Activated T-helper 17 cell treated with anti-CD3 and anti-CD28 coated beads, Interleukin-2, amount 50 U/mL, for 72 hours (primary cell): ENCODE data around the gene CDK16. TPM values are rescaled to one million over a fixed set of nuclear protein-coding genes. Genes with fewer than 3 reads are reported as not detected.
A peak's percentile ranks its signal among the peaks of the same experiment; 100 is the strongest.

Source experiments
- ATAC-seq: fragments of 150-1000 bp; cut with Tn5 transposase; replicated peaks from 2 replicates; pipeline ENCODE4 v1.10.0; 2021; ENCODE audit warnings: mild to moderate bottlenecking, moderate library complexity
- H3K27ac Mint-ChIP-seq: one replicate; pipeline ENCODE4 v1.8.0; 2022; ENCODE audit warnings: mixed read lengths
- H3K27me3 Mint-ChIP-seq: one replicate; pipeline ENCODE4 v1.8.0; 2022; ENCODE audit warnings: mixed read lengths
- H3K36me3 Mint-ChIP-seq: one replicate; pipeline ENCODE4 v1.8.0; 2022; ENCODE audit warnings: low read depth, mild to moderate bottlenecking, mixed read lengths
- H3K4me1 Mint-ChIP-seq: one replicate; pipeline ENCODE4 v1.8.0; 2022; ENCODE audit warnings: mixed read lengths
- H3K4me3 Mint-ChIP-seq: one replicate; pipeline ENCODE4 v1.8.0; 2022; ENCODE audit warnings: mild to moderate bottlenecking, mixed read lengths
- H3K9me3 Mint-ChIP-seq: one replicate; pipeline ENCODE4 v1.8.0; 2022; ENCODE audit warnings: mixed read lengths
- total RNA-seq, 2 donors: library from RNA; stranded (reverse); gene quantifications; one replicate each; pipeline ENCODE4 v1.2.3, GENCODE V29; 2022

CDK16 gene
- total RNA-seq, 2 donors from 2014 or later = 58.3 to 71.5 TPM

DNA sequence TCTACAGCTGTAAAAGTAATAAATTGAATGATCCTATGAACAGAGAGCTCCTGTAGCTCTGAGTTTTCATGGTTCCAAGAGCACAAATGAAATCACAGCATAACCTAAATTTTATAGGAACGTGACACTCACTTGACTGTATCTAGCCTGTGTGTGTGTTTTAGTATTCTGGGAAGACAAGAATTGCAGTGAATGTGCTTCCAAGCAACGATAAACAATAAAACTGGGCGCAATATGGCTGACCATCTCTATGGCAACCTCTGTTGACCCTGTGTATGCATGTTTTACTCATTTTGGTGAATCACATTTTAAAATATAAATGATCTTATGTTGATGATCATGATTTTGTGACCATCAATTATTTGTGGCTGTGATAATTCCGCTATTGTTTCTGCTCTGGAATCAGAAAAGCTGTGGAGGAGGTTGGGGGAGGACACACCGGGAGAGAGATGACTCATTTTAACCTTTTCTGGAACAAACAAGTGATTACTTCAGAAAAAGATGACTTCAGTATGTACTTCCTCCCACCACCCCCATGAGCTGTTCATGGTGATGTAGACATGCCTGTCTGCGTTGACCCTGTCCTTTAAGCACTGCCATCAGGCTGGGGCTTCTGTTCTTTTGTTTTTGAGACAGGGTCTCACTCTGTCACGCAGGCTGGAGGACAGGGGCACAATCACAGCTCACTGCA lies 46.1 kb downstream of the CDK16 start:
- Mint-ChIP-seq H3K4me3 (peak overlapping the region; percentile 52), H3K9me3 (no peaks in the 10 kb centered on the region), H3K27ac (peak overlapping the region; percentile 89), H3K27me3 (no peaks in the 10 kb centered on the region), H3K4me1 (peaks cover 8% of the 10 kb centered on the region), H3K36me3 (no peaks in the 10 kb centered on the region)
- peak; percentile 91 for ATAC-seq

DNA sequence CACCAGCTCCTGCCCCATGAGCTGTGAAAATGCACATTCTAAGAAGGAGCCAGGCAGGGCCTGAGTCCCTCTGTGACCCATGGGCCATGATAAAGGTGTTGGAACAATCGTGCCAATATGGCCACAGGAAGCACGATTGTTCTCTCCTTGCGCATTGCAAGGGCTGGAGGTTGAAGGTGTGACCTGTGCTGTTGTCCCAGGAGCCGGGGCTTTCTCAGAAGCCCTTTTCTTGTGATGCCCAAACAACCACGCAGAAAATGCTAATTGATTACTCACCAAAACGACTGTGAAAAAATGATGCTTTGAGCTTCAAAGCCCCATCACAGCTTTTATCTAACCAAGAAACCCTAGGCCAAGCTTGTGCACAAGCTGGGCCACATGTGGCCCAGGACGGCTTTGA lies 48.2 kb downstream of the CDK16 start:
- peak; percentile 70 for ATAC-seq
- no peak overlapping the region for H3K4me3 Mint-ChIP-seq
- no peaks in the 10 kb centered on the region for H3K36me3 Mint-ChIP-seq
- no peaks in the 10 kb centered on the region for H3K9me3 Mint-ChIP-seq
- H3K4me1 Mint-ChIP-seq = peaks cover 8% of the 10 kb centered on the region
- no peak overlapping the region for H3K27ac Mint-ChIP-seq
- no peaks in the 10 kb centered on the region for H3K27me3 Mint-ChIP-seq

- no peaks in the 10 kb centered on the region for H3K4me1 Mint-ChIP-seq
- H3K27ac Mint-ChIP-seq = no peak overlapping the region
- no peaks in the 10 kb centered on the region for H3K36me3 Mint-ChIP-seq
- H3K27me3 Mint-ChIP-seq = no peaks in the 10 kb centered on the region
- ATAC-seq = no peak
- no peak overlapping the region for H3K4me3 Mint-ChIP-seq
- H3K9me3 Mint-ChIP-seq = no peaks in the 10 kb centered on the region
Observed at GRCh38 chrX:47272013-47272408, 53.5 kb downstream of the CDK16 start.

- no peaks in the 10 kb centered on the region for H3K4me1 Mint-ChIP-seq
- no peaks in the 10 kb centered on the region for H3K9me3 Mint-ChIP-seq
- no peak for ATAC-seq
- H3K27me3 Mint-ChIP-seq = no peaks in the 10 kb centered on the region
- no peaks in the 10 kb centered on the region for H3K36me3 Mint-ChIP-seq
- H3K4me3 Mint-ChIP-seq = no peak overlapping the region
- peak overlapping the region; percentile 10 for H3K27ac Mint-ChIP-seq
Observed at GRCh38 chrX:47273011-47273730, 54.7 kb downstream of the CDK16 start.

DNA sequence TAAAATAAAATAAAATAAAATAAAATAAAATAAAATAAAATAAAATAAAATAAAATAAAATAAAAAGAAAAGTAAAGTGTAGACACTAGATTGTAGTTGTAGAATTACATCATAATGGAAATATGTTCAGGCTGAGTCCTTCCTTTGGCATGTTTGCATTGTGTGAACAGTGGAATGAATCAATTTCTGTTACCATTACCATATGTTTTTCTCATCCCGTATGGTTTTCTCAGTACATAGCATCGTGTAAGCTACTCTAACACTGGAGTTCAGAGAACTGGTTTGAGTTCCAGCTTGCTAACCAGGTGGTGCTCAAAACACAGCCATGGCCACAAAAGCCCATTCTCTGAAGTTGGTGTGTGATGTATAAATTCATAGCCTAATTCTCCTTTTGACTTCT lies 60.2 kb downstream of the CDK16 start:
- no peak overlapping the region for H3K27ac Mint-ChIP-seq
- no peaks in the 10 kb centered on the region for H3K9me3 Mint-ChIP-seq
- H3K4me3 Mint-ChIP-seq = no peak overlapping the region
- no peaks in the 10 kb centered on the region for H3K36me3 Mint-ChIP-seq
- H3K4me1 Mint-ChIP-seq = no peaks in the 10 kb centered on the region
- no peak for ATAC-seq
- H3K27me3 Mint-ChIP-seq = no peaks in the 10 kb centered on the region

Other genes with a start within 250 kb of the CDK16 start
- gene RGN, start 140.2 kb upstream of the CDK16 start, total RNA-seq = not detected
- 10 to 100 TPM; 72.3 to 94.4 TPM for gene NDUFB11, start 74.0 kb upstream of the CDK16 start, total RNA-seq
- gene RBM10, start 73.5 kb upstream of the CDK16 start, total RNA-seq = 10 to 100 TPM; 54.3 to 57.9 TPM
- gene UBA1, start 24.9 kb upstream of the CDK16 start, total RNA-seq = 100 to 1,000 TPM; 227 to 255 TPM
- 10 to 100 TPM; 24.0 to 26.6 TPM for gene USP11, start 14.3 kb downstream of the CDK16 start, total RNA-seq
- 1 to 10 TPM in 1 of 2 donors, under 1 TPM in 1; 0.71 to 3.1 TPM for gene ZNF157, start 151.9 kb downstream of the CDK16 start, total RNA-seq